Heart left ventricle (tissue), 16 donors: ENCODE results near the gene SMIM45.

Experiments used
- ATAC-seq, 4 donors: fragments of 200-7000 bp; cut with Tn5 transposase; one replicate each; pipeline ENCODE4 v1.9.1; 2020 to 2022; ENCODE audit warnings: moderate library complexity in 4 of 4, mild to moderate bottlenecking in 3 of 4, moderate number of reproducible peaks in 1 of 4
- DNase-seq, 5 donors: peaks; one replicate each; pipeline ENCODE4 v3.0.0-alpha.2; 2020
- H3K27ac ChIP-seq, 12 donors: fragments of 200-600 bp; sonication (generic) in 4 of 12; one replicate each; pipeline versions ENCODE4 v1.5.0 to v1.8.0; 2016 to 2022; ENCODE audit warnings: mild to moderate bottlenecking in 2 of 12
- H3K27me3 ChIP-seq, 9 donors: fragments of 200-600 bp; sonication (generic) in 2 of 9; one replicate each; pipeline versions ENCODE4 v1.5.1 to v1.8.0; 2016 to 2022; ENCODE audit warnings: mild to moderate bottlenecking in 3 of 9
- H3K36me3 ChIP-seq, 9 donors: fragments of 200-600 bp; sonication (generic) in 2 of 9; one replicate each; pipeline versions ENCODE4 v1.5.0 to v1.8.0; 2018 to 2022; ENCODE audit warnings: mild to moderate bottlenecking in 2 of 9
- H3K4me1 ChIP-seq, 12 donors: fragments of 200-600 bp; sonication (generic) in 4 of 12; one replicate each; pipeline versions ENCODE4 v1.5.0 to v1.8.0; 2016 to 2022; ENCODE audit warnings: mild to moderate bottlenecking in 3 of 12
- H3K4me3 ChIP-seq, 12 donors: fragments of 200-600 bp; sonication (generic) in 4 of 12; one replicate each; pipeline versions ENCODE4 v1.5.0 to v1.8.0; 2017 to 2022; ENCODE audit warnings: mild to moderate bottlenecking in 9 of 12, moderate library complexity in 4 of 12
- H3K9me3 ChIP-seq, 12 donors: fragments of 200-600 bp; sonication (generic) in 4 of 12; one replicate each; pipeline versions ENCODE4 v1.5.0 to v1.8.0; 2016 to 2022; ENCODE audit warnings: mild to moderate bottlenecking in 1 of 12
- POLR2A ChIP-seq, 2 donors: fragments of 450-650 bp; IDR thresholded peaks; one replicate each; pipeline ENCODE4 v1.6.1; 2017; ENCODE audit warnings: antibody characterized with exemption in 2 of 2, mild to moderate bottlenecking in 2 of 2, moderate library complexity in 2 of 2
- WGBS, 4 donors: extraction: QIAGEN DNeasy Blood & Tissue Kit in 2 of 4; methylation state at CpG; one replicate each; pipeline versions ENCODE4 v1.1.5 to v1.1.7; 2013 to 2018; 5-methylcytosine and 5-hydroxymethylcytosine counted together
- intact Hi-C, 10 donors: fragments of 100-400 bp; cut with DNase I; formaldehyde crosslinking; loops; one replicate each; pipeline versions ENCODE4 v1.11.1 to v1.14.2; 2022
- TF ChIP-seq, protein P1 (sequence below), 12 donors: fragments of 200-600 bp; sonication (generic) in 4 of 12; IDR thresholded peaks; one replicate each; pipeline versions ENCODE4 v1.5.0 to v1.8.0; 2018 to 2022; ENCODE audit warnings: antibody characterized with exemption in 12 of 12, mild to moderate bottlenecking in 5 of 12
- donor health status: ischemic (EF 13 %, LVEDD 7.1; RV severe dilation, severe dysfunction).
- donor health status: healthy with polysubstance abuse.
- donor health status: DM: no; HTN: yes; CAD: no.
- donor health status: DM: no; HTN: no; CAD: no.
- donor health status: ischemic (EF 25% LVEDD 6.9; RV normal size, moderate dysfunction).
- donor health status: ischemic (EF 25% LVEDD 5.7; RV mildly dilated, moderate dysfunction).
- donor health status: healthy.
- donor health status: DM: yes; HTN: yes; CAD: no.
- donor health status: ischemic (EF 35%, LVEDD 5.7; RV mildly dilated, moderate dysfunction).
- donor health status: nonischemic (EF 11% LVEDD 7.7; RV severe dilation, severe dysfunction).
- donor health status: DM: yes; HTN: yes; CAD: no.
- donor health status: PGD.
- donor health status: ischemic (EF 29% LVEDD 5.4; RV normal size, mild dysfunction).
- donor health status: nonischemic (EF 23%, LVEDD 6.1; RV moderate dilation, normal function).

SMIM45 gene

DNA sequence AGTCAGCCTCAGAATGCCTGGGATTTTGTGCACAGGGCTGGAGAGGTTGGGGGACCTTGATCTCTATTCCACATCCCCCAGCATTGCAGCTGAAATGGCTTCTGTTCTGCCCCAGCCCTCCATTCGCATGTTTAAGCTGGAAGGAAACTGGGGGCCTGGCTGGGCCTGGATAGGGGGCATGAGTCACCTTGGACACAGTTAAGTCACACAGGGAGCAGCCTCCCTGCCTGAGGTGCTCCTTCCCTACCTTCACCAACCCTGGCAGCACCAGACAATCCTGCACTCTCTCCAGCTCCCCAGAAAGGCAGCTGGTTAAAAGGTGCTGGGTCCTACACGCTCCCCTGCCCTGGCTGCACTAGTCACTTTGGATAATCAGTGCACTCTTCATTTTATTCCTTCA lies 763 bp downstream of the SMIM45 start:
- Histone ChIP-seq H3K36me3 (no peaks in the 10 kb centered on the region), H3K9me3 (no peaks in the 10 kb centered on the region), H3K27ac (no peak overlapping the region), H3K4me3 (no peak overlapping the region), H3K4me1 (peaks cover 0 to 5% (median 3%) of the 10 kb centered on the region in 12 donors), H3K27me3 (peaks cover 0 to 12% (median 0%) of the 10 kb centered on the region in 9 donors)
- WGBS, 4 donors, result 92 to 100% (median 92%) methylated on average over 1 to 2 of the region's 2 CpGs
- no peak for ATAC-seq
- intact Hi-C loops, result no loop called here
- no peak for DNase-seq
- TF ChIP-seq, protein P1, sequence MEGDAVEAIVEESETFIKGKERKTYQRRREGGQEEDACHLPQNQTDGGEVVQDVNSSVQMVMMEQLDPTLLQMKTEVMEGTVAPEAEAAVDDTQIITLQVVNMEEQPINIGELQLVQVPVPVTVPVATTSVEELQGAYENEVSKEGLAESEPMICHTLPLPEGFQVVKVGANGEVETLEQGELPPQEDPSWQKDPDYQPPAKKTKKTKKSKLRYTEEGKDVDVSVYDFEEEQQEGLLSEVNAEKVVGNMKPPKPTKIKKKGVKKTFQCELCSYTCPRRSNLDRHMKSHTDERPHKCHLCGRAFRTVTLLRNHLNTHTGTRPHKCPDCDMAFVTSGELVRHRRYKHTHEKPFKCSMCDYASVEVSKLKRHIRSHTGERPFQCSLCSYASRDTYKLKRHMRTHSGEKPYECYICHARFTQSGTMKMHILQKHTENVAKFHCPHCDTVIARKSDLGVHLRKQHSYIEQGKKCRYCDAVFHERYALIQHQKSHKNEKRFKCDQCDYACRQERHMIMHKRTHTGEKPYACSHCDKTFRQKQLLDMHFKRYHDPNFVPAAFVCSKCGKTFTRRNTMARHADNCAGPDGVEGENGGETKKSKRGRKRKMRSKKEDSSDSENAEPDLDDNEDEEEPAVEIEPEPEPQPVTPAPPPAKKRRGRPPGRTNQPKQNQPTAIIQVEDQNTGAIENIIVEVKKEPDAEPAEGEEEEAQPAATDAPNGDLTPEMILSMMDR (IDR thresholded peaks at IDR 0.05), result no peak
- TF ChIP-seq POLR2A (IDR thresholded peaks at IDR 0.05), result no peak

DNA sequence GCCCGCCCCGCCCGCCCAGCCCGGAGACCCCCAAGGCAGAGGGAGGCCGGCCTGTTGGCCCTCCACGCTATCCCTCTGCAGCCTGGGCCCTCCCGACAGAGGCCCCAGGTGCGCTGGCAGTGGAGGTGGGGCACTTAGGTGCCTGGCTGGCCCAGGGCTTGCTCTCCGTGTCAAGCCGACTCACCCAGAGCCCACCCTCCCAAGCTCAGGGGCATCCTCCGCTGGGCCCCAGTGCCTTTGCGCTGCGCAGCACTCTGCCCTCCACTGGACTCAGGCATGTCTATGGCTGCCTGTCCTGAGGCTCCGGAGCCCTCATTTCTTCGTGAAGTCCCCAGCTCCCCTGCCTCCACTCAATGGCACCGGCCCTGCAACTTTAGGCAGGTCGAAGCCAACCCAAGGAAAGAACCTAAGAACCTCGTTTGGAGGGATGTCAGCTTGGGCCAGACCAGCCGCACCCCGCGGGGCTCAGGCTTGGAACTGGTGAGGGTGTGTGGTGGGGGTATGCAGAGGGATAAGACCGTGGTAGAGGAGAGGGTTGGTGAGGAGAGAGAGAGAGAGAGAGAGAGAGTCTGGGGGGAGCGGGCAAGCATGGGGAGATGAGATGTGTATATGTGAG lies 6.1 kb downstream of the SMIM45 start:
- H3K27me3 ChIP-seq, result peaks cover 0 to 15% (median 0%) of the 10 kb centered on the region in 9 donors
- intact Hi-C loops, result no loop called here
- TF ChIP-seq, protein P1 (IDR thresholded peaks at IDR 0.05), result peak in 3 of 12 donors; percentile 10 to 31 (median 11)
- TF ChIP-seq POLR2A (IDR thresholded peaks at IDR 0.05), result no peak
- H3K4me1 ChIP-seq, result peaks cover 0 to 13% (median 4%) of the 10 kb centered on the region in 12 donors
- DNase-seq (no peak), ATAC-seq (peak in 2 of 4 donors; percentile 27 to 35)
- no peaks in the 10 kb centered on the region for H3K36me3 ChIP-seq
- 50 to 70% (median 54%) methylated on average over 15 to 23 of the region's 23 CpGs for WGBS, 4 donors
- peak overlapping the region in 9 of 12 donors; percentile 7 to 39 (median 22) for H3K4me3 ChIP-seq
- no peak overlapping the region for H3K27ac ChIP-seq
- H3K9me3 ChIP-seq, result no peaks in the 10 kb centered on the region

DNA sequence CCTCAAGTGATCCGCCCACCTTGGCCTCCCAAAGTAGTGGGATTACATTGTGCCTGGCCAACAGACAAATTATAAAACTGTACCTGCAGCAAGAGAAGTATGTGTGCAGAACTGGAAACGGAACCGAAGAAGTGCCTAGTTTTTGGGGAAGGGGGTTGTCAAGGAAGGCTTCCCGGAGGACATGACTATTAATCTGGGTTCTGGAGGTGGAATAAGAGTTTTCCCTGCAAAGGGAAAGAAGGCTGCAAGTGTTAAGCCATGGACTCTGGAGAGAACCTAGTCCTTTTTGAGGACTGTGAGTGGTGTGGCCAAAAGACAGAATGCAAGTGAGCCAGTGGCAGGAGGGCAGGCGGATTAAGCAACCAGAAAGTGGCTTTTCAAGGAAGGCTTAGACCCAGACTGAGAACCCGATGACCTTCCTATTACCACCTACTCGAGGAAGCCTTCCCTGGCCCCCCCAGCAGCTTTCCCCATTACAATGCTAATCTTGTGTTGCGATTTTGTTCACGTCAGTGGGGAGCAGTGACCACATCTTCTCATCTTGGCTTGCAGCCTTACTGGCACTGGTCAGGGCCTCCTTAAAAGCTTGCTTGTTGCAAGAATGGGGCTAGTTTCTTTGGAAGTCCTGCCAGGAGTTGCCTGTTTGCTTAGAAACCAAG lies 11.6 kb downstream of the SMIM45 start:
- Histone ChIP-seq H3K36me3 (no peaks in the 10 kb centered on the region), H3K27me3 (peaks cover 0 to under 1% (median 0%) of the 10 kb centered on the region in 9 donors), H3K4me3 (no peak overlapping the region), H3K27ac (no peak overlapping the region), H3K4me1 (peaks cover 0 to 5% (median 0%) of the 10 kb centered on the region in 12 donors), H3K9me3 (no peaks in the 10 kb centered on the region)
- WGBS, 4 donors, result 69 to 74% (median 70%) methylated on average over 9 of the region's 9 CpGs
- TF ChIP-seq, protein P1 (IDR thresholded peaks at IDR 0.05), result no peak
- no peak for TF ChIP-seq POLR2A (IDR thresholded peaks at IDR 0.05)
- DNase-seq (no peak), ATAC-seq (no peak)
- intact Hi-C loops, result loop anchor here in 6 of 10 donors (5.0 to 10.0 kb wide), 4 partner anchors 141 to 471 kb away; partner anchors contain the start of gene NFAM1 (in 5 of the 6)

DNA sequence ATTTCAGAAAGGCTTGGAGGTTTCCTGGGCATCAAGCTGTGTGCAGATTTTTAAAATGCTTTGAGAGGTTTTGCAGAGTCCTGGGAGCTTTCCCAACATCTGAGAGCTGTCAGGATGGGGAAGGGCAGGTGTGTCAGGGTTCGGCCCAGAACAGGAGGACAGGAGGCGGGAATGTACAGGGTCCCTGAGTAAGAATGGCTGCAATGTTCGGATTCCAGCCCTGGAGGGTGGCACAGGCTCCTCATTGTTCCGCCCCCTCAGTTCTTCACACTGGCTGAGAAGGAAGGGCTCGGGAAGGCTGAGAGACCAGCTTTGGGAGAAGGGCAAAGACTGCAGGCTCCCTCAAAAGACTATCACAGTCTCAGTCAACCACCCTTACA lies 12.2 kb downstream of the SMIM45 start:
- no peaks in the 10 kb centered on the region for H3K36me3 ChIP-seq
- WGBS, 4 donors, result 61 to 75% (median 71%) methylated on average over 5 of the region's 5 CpGs
- H3K9me3 ChIP-seq, result no peaks in the 10 kb centered on the region
- H3K27me3 ChIP-seq, result peaks cover 0 to 5% (median 0%) of the 10 kb centered on the region in 9 donors
- ATAC-seq (no peak), DNase-seq (no peak)
- no peak overlapping the region for H3K27ac ChIP-seq
- no peak overlapping the region for H3K4me3 ChIP-seq
- peaks cover 0 to 5% (median 0%) of the 10 kb centered on the region in 12 donors for H3K4me1 ChIP-seq
- TF ChIP-seq, protein P1 (IDR thresholded peaks at IDR 0.05), result no peak
- no peak for TF ChIP-seq POLR2A (IDR thresholded peaks at IDR 0.05)
- intact Hi-C loops, result loop anchor here in 6 of 10 donors (5.0 to 10.0 kb wide), 4 partner anchors 141 to 471 kb away; partner anchors contain the start of gene NFAM1 (in 5 of the 6)
